Right lobe of liver (tissue), 4 donors: ENCODE results near the gene GRIN2A.

ENCODE experiments used
- POLR2A ChIP-seq: fragments of 450-650 bp; IDR thresholded peaks from one replicate; pipeline ENCODE4 v1.6.1; 2017; ENCODE audit warnings: antibody characterized with exemption, mild to moderate bottlenecking
- TF ChIP-seq, protein P1 (sequence below), 4 donors: fragments of 200-600 bp in 3 of 4; fragments of 450-650 bp in 1 of 4; IDR thresholded peaks; one replicate each; pipeline versions ENCODE4 v1.5.1 to v1.8.0; 2016 to 2022; ENCODE audit warnings: antibody characterized with exemption in 4 of 4, mild to moderate bottlenecking in 2 of 4
- donor health status: DM: no; HTN: no; CAD: no.
- donor health status: DM: no; HTN: no; CAD: no.
- donor health status: DM: no; HTN: yes; CAD: no.

DNA sequence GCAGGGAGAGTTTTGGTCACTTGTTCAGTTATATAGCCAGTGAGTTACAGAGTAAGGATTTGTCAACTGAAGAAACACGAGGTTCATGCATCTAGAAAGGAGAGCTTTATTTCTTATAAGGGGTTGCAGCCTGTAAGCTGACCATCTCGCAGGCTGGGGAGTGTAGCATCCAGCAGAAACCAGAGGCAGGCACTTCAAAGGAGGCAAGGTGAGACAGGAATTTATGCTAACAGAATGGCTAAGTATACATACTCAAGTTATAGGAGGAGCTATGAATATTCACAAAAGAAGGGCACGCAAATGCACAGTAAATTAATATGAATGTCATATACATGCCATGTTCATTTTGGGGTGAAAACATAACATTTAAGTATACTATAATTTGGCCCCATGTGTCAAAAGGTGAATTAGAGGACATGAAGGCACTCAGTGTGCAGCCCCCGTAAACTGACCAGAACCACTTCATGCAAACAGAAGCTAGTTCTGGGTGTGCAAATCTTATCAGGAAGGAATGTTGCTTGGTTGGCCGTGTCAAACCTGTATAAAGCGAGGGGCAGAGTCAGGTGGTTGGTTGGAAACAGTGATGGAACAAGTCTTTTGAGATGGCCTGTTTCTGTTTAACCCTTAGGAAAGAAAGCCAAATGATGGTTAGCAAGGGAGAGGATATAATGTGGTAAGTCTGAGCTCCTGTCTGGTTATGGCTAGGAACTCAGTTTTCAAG is 97.0 kb downstream of the GRIN2A start:
- TF ChIP-seq, protein P1, sequence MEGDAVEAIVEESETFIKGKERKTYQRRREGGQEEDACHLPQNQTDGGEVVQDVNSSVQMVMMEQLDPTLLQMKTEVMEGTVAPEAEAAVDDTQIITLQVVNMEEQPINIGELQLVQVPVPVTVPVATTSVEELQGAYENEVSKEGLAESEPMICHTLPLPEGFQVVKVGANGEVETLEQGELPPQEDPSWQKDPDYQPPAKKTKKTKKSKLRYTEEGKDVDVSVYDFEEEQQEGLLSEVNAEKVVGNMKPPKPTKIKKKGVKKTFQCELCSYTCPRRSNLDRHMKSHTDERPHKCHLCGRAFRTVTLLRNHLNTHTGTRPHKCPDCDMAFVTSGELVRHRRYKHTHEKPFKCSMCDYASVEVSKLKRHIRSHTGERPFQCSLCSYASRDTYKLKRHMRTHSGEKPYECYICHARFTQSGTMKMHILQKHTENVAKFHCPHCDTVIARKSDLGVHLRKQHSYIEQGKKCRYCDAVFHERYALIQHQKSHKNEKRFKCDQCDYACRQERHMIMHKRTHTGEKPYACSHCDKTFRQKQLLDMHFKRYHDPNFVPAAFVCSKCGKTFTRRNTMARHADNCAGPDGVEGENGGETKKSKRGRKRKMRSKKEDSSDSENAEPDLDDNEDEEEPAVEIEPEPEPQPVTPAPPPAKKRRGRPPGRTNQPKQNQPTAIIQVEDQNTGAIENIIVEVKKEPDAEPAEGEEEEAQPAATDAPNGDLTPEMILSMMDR (IDR thresholded peaks at IDR 0.05): no peak
- TF ChIP-seq POLR2A: no peak
